K562 (cell line): Measurements from ENCODE around the gene EPHB1.
"Not testable (repeated sequence)": the region's sequence is repeated elsewhere in the genome, so short reads cannot be mapped to it uniquely, and the experiment has no call there.

Experiments
- CREM ChIP-seq: IDR thresholded peaks from 2 replicates; pipeline ENCODE4 v1.6.1; 2014; ENCODE audit warnings: antibody characterized with exemption, low read depth
- POLR2AphosphoS5 ChIP-seq: IDR thresholded peaks from 2 replicates; pipeline ENCODE4 v1.6.1; 2011; ENCODE audit warnings: mild to moderate bottlenecking, low read depth, low read length, moderate library complexity; ENCODE audit not compliant: control insufficient read depth, insufficient read depth
- TF ChIP-seq, protein P1 (sequence below), 3 experiments: IDR thresholded peaks in 2 of 3; conservative IDR thresholded peaks in 1 of 3; 2 replicates each; pipeline ENCODE4 v1.5.1; 2011 to 2012; ENCODE audit warnings: low read length in 3 of 3, mild to moderate bottlenecking in 3 of 3, control low read depth in 2 of 3, improper control_type of control experiment in 1 of 3, inconsistent platforms in 1 of 3, low read depth in 1 of 3, mixed read lengths in 1 of 3, moderate library complexity in 1 of 3; ENCODE audit not compliant: insufficient read depth in 2 of 3

DNA sequence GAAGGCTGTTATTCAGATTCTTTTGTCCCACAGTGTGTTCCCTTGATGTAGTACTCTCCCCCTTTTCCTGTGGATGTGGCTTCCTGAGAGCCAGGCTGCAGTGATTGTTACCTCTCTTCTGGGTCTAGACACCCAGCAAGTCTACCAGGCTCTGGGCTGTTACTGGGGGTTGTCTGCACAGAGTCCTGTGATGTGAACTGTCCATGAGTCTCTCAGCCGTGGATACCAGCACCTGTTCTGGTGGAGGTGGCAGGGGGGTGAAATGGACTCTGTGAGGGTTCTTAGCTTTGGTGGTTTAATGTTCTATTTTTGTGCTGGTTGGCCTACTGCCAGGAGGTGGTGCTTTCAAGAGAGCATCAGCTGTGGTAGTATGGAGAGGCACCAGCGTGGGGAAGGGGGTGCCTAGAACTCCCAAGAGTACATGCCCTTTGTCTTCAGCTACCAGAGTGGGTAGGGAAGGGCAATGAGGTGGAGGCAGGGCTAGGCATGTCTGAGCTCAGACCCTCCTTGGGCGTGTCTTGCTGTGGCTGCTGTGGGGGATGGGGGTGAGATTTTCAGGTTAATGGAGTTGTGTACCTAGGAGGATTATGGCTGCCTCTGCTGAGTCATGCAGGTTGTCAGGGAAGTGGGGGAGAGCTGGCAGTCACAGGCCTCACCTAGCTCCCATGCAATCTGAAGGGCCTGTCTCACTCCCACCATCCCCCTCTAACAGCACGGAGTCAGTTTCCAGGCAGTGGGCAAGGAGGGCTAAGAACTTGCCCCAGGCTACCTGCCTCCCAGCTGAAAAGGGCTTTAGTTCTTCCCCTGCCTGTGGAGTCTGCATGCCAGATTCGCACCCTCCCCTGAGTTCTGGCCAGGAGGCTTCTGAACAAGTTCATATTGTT, 272.0 kb downstream of the EPHB1 start:
- TF ChIP-seq, protein P1, sequence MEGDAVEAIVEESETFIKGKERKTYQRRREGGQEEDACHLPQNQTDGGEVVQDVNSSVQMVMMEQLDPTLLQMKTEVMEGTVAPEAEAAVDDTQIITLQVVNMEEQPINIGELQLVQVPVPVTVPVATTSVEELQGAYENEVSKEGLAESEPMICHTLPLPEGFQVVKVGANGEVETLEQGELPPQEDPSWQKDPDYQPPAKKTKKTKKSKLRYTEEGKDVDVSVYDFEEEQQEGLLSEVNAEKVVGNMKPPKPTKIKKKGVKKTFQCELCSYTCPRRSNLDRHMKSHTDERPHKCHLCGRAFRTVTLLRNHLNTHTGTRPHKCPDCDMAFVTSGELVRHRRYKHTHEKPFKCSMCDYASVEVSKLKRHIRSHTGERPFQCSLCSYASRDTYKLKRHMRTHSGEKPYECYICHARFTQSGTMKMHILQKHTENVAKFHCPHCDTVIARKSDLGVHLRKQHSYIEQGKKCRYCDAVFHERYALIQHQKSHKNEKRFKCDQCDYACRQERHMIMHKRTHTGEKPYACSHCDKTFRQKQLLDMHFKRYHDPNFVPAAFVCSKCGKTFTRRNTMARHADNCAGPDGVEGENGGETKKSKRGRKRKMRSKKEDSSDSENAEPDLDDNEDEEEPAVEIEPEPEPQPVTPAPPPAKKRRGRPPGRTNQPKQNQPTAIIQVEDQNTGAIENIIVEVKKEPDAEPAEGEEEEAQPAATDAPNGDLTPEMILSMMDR (IDR thresholded peaks at IDR 0.05 in 2 of 3, conservative IDR thresholded peaks at IDR 0.05 in 1 of 3; ENCODE audit: insufficient read depth in 2 of 3, low read depth in 1 of 3, low read length in 3 of 3), result not testable (repeated sequence)
- not testable (repeated sequence) for TF ChIP-seq CREM, POLR2AphosphoS5
